ENCODE measurements around the gene PBXIP1.

DNA sequence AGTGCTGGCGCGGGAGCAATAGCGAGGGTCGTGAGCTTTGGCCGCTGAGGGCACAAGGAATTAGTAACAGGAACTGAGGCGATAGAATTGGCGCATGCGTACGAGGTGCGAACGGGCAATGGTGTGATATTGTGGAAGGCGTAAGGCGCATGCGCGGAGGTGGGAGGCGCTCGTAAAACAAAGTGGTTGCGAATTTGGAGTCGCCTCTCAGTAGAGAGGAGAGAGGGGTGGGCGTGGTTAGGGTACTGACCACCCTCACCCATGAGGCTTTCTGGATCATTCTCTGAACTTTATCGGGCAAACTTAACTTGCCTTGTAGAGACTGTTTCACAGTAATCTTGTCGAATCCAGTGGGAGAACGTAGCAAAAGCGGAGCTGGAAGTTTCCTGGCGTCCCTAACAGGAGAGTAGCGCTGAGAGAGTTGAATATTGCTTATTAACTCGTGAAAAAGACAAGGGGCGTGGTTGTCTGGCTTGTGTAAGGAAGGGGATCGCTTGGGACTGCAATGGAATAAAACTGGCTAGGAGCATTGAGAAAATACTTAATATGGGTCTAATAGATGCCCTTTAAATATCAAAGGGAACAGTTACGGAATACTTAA lies 19.0 kb upstream of the PBXIP1 start:
- no peak for TF ChIP-seq EZH2phosphoT487 (IDR thresholded peaks at IDR 0.05; ENCODE audit: borderline replicate concordance, low read length)
- TF ChIP-seq, protein P1, sequence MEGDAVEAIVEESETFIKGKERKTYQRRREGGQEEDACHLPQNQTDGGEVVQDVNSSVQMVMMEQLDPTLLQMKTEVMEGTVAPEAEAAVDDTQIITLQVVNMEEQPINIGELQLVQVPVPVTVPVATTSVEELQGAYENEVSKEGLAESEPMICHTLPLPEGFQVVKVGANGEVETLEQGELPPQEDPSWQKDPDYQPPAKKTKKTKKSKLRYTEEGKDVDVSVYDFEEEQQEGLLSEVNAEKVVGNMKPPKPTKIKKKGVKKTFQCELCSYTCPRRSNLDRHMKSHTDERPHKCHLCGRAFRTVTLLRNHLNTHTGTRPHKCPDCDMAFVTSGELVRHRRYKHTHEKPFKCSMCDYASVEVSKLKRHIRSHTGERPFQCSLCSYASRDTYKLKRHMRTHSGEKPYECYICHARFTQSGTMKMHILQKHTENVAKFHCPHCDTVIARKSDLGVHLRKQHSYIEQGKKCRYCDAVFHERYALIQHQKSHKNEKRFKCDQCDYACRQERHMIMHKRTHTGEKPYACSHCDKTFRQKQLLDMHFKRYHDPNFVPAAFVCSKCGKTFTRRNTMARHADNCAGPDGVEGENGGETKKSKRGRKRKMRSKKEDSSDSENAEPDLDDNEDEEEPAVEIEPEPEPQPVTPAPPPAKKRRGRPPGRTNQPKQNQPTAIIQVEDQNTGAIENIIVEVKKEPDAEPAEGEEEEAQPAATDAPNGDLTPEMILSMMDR (IDR thresholded peaks at IDR 0.05; ENCODE audit: low read depth, low read length, poor library complexity, severe bottlenecking): no peak

Data from DOHH2 (cell line).